ENCODE data around the gene DICER1.

- no peak for TF ChIP-seq CTCF (IDR thresholded peaks at IDR 0.05)
- no peak for TF ChIP-seq POLR2A (IDR thresholded peaks at IDR 0.05)
Measured at GRCh38 chr14:95107711-95108110, 49.6 kb downstream of the DICER1 start.
